Upper lobe of left lung (tissue), 4 donors: ENCODE data around the gene MYO5B.
A peak's percentile ranks its signal among the peaks of the same experiment; 100 is the strongest.

Experiments
- CTCF ChIP-seq, 6 experiments: fragments of 450-650 bp in 4 of 6; fragments of 200-600 bp in 2 of 6; sonication (generic) in 2 of 6; IDR thresholded peaks; one replicate each; pipeline ENCODE4 v1.5.1; 2016 to 2019; ENCODE audit warnings: antibody characterized with exemption in 6 of 6
- EP300 ChIP-seq, 4 donors: sonication (generic); formaldehyde crosslinking; IDR thresholded peaks; one replicate each; pipeline ENCODE4 v1.5.1; 2017; ENCODE audit warnings: antibody characterized with exemption in 4 of 4, control low read depth in 2 of 4
- POLR2AphosphoS5 ChIP-seq, 2 donors: sonication (generic); formaldehyde crosslinking; IDR thresholded peaks; one replicate each; pipeline ENCODE4 v1.5.1; 2017; ENCODE audit warnings: antibody characterized with exemption in 2 of 2

- TF ChIP-seq POLR2AphosphoS5 (IDR thresholded peaks at IDR 0.05) (no peak), EP300 (IDR thresholded peaks at IDR 0.05) (no peak), CTCF (IDR thresholded peaks at IDR 0.05) (peak in 1 of 6 experiments; percentile 5)
These were observed 143.7 kb downstream of the MYO5B start for GRCh38 chr18:50051288-50051687.
